ENCODE results near the gene HOXA13.

HOXA13 gene

DNA sequence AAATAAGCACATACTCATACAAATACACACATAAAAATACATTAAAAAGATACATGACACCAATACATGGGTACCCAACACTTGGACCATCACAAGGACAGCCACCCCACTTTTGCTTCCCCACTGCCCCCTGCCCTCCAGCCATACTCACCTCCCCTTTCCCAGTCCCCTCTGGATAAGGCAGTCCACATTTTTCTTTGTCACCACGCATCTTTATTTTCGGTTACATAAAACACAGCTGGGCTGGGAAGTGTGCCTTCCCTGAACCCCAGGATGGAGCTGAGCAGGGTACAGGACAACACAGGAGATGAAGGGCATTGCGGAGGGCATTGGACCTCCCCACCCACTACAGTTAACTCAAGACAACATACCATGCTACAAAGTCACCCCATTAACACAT is 46.4 kb downstream of the HOXA13 start:
- no peak for DNase-seq (ENCODE audit: low read depth)
- TF ChIP-seq, protein P1, sequence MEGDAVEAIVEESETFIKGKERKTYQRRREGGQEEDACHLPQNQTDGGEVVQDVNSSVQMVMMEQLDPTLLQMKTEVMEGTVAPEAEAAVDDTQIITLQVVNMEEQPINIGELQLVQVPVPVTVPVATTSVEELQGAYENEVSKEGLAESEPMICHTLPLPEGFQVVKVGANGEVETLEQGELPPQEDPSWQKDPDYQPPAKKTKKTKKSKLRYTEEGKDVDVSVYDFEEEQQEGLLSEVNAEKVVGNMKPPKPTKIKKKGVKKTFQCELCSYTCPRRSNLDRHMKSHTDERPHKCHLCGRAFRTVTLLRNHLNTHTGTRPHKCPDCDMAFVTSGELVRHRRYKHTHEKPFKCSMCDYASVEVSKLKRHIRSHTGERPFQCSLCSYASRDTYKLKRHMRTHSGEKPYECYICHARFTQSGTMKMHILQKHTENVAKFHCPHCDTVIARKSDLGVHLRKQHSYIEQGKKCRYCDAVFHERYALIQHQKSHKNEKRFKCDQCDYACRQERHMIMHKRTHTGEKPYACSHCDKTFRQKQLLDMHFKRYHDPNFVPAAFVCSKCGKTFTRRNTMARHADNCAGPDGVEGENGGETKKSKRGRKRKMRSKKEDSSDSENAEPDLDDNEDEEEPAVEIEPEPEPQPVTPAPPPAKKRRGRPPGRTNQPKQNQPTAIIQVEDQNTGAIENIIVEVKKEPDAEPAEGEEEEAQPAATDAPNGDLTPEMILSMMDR (IDR thresholded peaks at IDR 0.05; ENCODE audit: insufficient read depth, low read depth, low read length, missing control alignments), result no peak
- H3K4me3 ChIP-seq (ENCODE audit: low read length), result no peak overlapping the region

DNA sequence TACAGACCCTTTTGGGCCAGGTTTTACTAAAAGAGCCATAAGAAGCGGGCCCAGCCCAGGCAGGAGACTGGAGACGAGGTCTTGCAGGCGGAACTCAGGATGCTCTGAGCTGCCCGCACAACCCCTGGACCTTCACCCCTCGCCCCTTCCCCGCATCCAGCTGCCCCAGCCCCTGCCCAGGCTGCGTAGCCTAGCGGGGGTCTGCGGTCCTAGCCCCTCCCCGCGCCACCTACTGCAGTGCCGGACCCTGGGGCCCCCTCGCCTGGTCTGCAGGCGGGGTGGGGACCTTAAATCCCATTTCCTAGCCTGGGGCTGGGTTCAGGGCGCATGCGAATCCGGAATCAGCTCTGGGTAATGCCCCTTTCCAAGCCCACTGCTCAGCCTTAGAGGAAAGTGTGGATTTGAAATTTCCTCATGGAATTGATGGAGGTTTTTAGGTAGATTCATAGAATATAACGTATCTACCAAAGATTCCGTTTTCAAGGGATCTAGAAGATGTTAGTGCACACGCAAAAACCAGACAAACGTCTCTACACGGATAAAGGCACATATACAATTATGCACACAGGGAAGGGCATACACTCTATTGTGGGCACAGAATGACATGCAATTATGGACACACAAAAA is 47.0 kb downstream of the HOXA13 start:
- H3K4me3 ChIP-seq (ENCODE audit: low read length), result no peak overlapping the region
- no peak for DNase-seq (ENCODE audit: low read depth)
- TF ChIP-seq, protein P1 (IDR thresholded peaks at IDR 0.05; ENCODE audit: insufficient read depth, low read depth, low read length, missing control alignments), result no peak

DNA sequence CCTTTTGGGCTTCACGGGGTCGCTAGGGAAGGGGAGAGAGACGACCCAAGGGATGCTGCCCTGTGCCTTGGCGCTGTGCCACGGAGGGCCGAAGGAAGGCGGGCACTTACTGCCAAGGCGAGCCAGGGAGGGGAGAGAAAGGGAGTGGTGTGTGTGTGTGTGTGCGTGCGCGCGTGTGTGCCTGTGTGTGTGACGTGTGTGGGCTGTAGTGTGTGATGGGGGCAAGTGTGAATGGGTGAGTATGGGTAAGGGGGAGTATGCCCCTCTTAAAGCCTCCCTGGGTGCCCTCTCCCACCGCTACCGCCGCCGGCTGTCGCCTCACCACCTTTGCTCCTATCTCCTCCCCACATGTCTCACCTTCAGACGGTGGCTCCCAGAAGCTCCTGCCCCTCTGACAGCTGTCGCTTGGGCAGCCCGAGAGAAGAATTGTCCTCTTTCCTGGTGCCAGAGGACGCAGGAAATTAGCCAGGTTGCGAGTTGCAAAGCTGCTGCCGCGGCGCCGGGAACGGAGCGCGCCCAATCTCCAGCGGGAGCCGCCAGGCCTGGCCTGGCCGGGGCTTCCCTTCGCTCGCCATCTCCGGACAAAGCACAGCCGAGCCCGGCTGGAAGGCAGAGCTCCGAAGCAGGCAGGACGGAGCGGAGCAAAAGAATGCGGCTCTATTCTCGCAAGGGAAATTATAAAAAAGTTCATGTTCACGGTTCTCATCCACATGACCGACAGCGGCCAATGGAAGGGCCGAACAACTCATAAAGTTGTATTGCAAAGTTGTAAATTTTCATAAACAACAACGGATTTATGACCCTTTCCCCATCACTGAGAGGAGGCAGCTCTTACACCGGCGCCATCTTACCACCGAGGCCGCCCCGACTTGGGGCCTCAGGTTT is 47.7 kb downstream of the HOXA13 start, which contains the start of gene HOXA3:
TSS of gene HOXA3 (minus strand) at position 653 of the 885 bp plus-strand sequence. CDS start 41,943 bp downstream, outside the sequence.
- TF ChIP-seq, protein P1 (IDR thresholded peaks at IDR 0.05; ENCODE audit: insufficient read depth, low read depth, low read length, missing control alignments), result no peak
- no peak for DNase-seq (ENCODE audit: low read depth)
- peak within 1 kb of the TSS; percentile 13 for H3K4me3 ChIP-seq (ENCODE audit: low read length)

DNA sequence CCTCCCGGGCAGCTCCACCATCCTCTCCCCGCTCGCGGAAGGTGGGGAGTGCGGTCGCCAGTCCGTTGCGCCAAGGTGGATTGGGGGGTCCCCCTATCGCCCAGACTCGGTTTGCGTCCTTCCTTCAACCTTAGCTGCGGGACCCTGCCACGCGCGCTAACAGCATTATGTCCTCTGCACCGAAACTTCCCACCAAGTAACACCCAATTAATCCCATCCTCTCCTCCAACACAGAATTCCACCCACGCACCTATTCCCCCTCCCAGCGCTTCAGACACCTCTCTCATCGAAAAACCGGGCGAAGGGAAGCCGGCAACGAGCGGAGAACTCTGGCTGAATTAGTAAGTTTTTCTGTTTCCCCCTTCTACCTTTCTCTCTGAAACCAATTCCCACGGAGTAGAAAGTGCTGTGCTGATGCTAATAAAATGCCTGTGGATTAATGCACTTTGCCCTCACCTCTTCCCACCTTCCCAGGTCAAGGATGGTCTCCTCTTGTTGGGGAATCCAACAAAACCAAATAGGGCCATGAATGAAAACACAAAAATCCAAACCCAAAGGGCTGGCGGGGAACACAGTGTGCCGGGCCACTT is 48.5 kb downstream of the HOXA13 start:
- DNase-seq (ENCODE audit: low read depth), result no peak
- TF ChIP-seq, protein P1 (IDR thresholded peaks at IDR 0.05; ENCODE audit: insufficient read depth, low read depth, low read length, missing control alignments), result no peak
- H3K4me3 ChIP-seq (ENCODE audit: low read length), result peak overlapping the region; percentile 25

DNA sequence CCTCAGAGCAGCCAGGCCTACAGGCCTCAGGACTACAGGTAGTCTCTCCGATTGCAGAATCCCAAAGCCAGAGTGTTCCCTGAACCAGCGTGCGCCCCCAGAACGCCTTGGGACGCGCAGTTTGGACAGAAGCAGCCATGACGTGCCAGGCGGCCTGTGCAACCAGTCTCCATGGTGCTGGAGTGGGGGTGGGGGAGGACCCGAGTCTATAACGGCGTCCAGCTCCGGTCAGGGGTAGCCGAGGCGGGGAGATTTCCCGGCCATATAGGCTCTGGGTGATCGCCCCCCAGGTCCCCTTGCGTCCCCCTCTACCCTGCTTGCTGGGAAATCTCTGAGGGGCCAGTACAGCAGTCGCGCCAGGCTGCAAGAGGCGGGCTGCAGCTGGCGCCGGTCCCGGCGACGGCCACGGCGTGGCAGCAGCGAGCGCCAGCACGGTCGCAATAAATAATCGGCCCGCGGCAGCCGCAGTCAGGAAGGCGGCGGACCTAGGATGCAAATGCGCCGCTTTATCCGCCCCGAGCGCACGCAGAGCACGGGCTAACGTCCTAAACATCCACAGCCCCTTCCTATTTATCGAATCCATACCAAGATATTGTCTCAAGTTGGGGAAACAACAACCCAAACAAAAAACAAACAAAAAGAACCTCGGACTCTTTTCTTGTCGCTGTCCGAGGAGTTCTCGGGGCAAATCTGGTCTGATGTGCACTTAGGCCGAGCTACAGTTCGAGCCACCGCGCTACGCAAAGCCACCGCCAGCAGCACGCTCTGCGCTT is 49.1 kb downstream of the HOXA13 start:
- peak; percentile 77 for DNase-seq (ENCODE audit: low read depth)
- H3K4me3 ChIP-seq (ENCODE audit: low read length), result peak overlapping the region; percentile 27
- TF ChIP-seq, protein P1 (IDR thresholded peaks at IDR 0.05; ENCODE audit: insufficient read depth, low read depth, low read length, missing control alignments), result peak; percentile 54

DNA sequence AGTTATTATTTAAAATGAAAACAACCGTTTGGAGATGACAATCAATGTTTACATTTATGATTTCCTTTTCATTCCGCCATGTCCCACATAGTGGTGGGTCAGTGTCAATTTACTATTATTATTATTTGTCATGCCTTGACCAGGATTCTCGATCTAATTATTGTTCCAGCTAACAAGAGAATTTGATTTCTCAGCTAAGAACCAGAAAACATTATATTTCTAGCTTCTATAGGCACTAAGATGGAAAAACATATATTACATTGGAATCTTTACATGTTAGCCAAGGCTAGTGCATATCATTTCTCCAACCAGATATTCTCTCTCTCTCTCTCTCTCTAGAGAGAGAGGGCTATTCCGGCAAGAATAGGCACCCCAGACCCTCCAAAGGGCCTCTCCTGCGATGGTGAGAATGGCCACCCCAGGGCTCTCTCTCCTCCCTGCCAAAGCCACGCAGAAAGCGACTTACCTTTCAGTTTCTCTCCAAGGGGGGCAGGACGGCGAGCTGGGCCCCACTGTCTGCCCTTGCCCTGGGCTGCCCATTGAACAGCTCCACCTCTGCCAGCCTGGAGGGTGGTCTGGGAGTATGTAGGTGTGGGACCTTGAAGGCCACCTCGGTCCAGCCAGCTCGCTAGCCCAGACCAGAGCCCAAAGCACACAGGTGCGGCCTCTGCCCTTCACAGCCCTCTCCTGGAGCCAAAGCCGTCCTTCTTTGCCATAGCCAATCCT is 49.9 kb downstream of the HOXA13 start:
- H3K4me3 ChIP-seq (ENCODE audit: low read length), result no peak overlapping the region
- TF ChIP-seq, protein P1 (IDR thresholded peaks at IDR 0.05; ENCODE audit: insufficient read depth, low read depth, low read length, missing control alignments), result no peak
- DNase-seq (ENCODE audit: low read depth), result no peak
